ENCODE data around the gene ITPK1.

DNA sequence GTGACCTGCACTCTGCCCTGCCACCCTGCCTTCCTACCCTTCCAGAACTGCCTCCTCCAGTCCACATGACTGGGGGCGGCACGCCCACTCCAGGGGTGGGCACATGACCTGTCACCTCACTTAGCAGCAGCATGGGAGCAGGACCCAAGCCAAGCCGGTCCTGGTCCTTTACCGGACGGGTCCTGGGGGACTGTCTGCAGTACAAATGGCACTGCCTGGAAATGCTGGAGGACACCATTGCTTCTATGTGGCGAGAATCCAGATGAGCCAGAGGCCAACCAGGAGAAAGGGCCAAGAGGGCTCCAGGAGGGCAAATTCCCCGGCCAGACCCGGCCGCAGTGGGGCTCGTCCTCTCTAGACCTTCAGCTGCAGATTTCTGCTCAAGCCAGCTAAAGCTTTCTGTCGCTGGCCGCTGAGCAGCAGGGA lies 33.1 kb downstream of the ITPK1 start:
- no peak for TF ChIP-seq CTCF (conservative IDR thresholded peaks at IDR 0.05)
- no peak for TF ChIP-seq ZFX (IDR thresholded peaks at IDR 0.05)
